Lower leg skin (tissue), 4 donors: Measurements from ENCODE around the gene SLC52A1. TPM values are rescaled to one million over a fixed set of nuclear protein-coding genes. Genes with fewer than 3 reads are reported as not detected.

ENCODE experiments used
- DNase-seq, 2 donors: peaks; one replicate each; pipeline ENCODE4 v3.0.0-alpha.2; 2019; ENCODE audit warnings: low spot score in 2 of 2
- H3K4me3 ChIP-seq: fragments of 200-600 bp; sonication (generic); 2 replicates; pipeline ENCODE4 v1.5.1; 2017; ENCODE audit warnings: mild to moderate bottlenecking, low read depth; ENCODE audit not compliant: poor library complexity, severe bottlenecking
- POLR2A ChIP-seq, 2 donors: fragments of 450-650 bp; IDR thresholded peaks; one replicate each; pipeline ENCODE4 v1.6.1; 2016 to 2017; ENCODE audit warnings: antibody characterized with exemption in 2 of 2, mild to moderate bottlenecking in 1 of 2, moderate library complexity in 1 of 2
- WGBS, 2 donors: methylation state at CpG; one replicate each; pipeline ENCODE4 v1.1.5; 2018; 5-methylcytosine and 5-hydroxymethylcytosine counted together
- intact Hi-C: fragments of 100-400 bp; cut with DNase I; formaldehyde crosslinking; loops from one replicate; pipeline ENCODE4 v1.15.0; 2023; ENCODE audit warnings: low total_unique reads
- total RNA-seq, 4 donors: library from RNA; depleted of rRNA; stranded (reverse); fragments of >200 nt; gene quantifications; one replicate each; pipeline ENCODE4 v1.1.0, GENCODE V29; 2016
- TF ChIP-seq, protein P1 (sequence below), 3 donors: fragments of 450-650 bp; IDR thresholded peaks; one replicate each; pipeline ENCODE4 v1.5.1; 2016; ENCODE audit warnings: antibody characterized with exemption in 3 of 3, mild to moderate bottlenecking in 3 of 3, moderate library complexity in 2 of 3

Gene SLC52A1
- total RNA-seq, 4 donors from 2014 or later: 3.3 to 16.1 (median 4.8) TPM

DNA sequence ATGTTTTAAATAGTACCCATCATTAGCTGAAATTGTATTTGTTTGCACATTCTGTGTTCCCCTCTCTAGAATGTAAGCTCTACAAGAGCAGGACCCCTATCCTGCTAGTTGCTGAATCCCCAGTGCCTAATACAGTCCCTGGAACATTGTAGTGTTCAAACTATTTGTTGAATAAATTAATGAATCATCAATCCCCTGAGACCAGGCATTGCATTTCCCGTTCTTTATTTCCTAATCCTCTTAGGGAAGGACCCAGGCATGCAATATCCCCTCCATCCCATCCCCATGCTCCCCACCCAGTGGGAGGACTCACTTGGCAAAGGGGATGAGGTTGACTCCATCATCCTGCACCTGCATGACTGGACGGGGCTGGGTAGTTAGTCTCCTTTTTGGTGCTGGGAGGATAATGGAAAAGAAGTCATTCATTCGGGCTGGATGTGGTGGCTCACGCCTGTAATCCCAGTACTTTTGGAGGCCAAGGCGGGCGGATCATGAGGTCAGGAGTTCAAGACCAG, 41.1 kb downstream of the SLC52A1 start:
- no peak overlapping the region for H3K4me3 ChIP-seq
- TF ChIP-seq, protein P1, sequence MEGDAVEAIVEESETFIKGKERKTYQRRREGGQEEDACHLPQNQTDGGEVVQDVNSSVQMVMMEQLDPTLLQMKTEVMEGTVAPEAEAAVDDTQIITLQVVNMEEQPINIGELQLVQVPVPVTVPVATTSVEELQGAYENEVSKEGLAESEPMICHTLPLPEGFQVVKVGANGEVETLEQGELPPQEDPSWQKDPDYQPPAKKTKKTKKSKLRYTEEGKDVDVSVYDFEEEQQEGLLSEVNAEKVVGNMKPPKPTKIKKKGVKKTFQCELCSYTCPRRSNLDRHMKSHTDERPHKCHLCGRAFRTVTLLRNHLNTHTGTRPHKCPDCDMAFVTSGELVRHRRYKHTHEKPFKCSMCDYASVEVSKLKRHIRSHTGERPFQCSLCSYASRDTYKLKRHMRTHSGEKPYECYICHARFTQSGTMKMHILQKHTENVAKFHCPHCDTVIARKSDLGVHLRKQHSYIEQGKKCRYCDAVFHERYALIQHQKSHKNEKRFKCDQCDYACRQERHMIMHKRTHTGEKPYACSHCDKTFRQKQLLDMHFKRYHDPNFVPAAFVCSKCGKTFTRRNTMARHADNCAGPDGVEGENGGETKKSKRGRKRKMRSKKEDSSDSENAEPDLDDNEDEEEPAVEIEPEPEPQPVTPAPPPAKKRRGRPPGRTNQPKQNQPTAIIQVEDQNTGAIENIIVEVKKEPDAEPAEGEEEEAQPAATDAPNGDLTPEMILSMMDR (IDR thresholded peaks at IDR 0.05): no peak
- intact Hi-C loops: no loop called here
- WGBS, 2 donors: 83 to 85% methylated on average over 6 of the region's 6 CpGs
- DNase-seq: no peak

DNA sequence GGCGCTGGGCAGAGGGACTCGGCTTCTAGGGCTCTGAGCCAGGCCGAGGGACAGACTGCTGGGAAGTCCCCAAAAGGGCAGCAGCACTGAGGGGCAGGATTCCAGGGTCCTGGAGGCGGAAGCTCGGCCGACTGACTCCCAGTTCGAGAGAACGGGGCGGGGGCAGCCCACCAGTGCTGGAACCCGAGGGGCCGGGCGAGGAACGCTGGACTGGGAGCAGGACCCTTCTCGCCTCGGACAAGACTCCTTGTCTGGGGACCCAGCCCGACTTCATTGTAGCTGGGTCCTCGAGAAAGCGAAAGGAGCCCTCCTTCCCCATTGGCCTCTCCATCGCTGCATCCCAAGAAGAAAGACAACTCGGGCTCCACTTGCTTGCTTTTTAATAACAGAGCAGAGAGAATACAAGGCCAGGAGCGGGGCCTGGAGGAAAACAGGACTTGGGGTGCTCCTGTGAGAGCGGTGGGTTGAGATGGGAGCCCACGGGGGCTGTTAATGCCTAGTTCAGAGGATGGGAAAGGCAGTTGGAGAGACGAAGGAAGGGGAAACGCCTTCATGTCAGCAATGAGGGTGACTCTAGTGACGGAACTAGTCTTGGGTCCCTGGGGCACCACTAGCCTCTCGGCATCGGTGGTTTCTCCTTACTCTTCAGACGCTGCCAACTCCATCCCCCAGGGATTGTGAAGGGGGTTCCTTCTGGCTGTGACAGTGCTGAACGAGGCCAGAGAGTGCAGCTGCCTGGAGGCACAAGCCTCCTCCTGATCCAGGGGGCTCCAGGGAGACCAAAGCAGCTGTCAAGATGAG, 47.3 kb downstream of the SLC52A1 start:
- intact Hi-C loops: loop anchor here (10.0 kb wide), 1 partner anchor 67 kb away; no protein-coding TSS in a partner anchor
- TF ChIP-seq, protein P1 (IDR thresholded peaks at IDR 0.05): no peak
- TF ChIP-seq POLR2A (IDR thresholded peaks at IDR 0.05): no peak
- no peak for DNase-seq
- 2% methylated on average over 27 to 30 of the region's 30 CpGs for WGBS, 2 donors
- peak overlapping the region; percentile 77 for H3K4me3 ChIP-seq

DNA sequence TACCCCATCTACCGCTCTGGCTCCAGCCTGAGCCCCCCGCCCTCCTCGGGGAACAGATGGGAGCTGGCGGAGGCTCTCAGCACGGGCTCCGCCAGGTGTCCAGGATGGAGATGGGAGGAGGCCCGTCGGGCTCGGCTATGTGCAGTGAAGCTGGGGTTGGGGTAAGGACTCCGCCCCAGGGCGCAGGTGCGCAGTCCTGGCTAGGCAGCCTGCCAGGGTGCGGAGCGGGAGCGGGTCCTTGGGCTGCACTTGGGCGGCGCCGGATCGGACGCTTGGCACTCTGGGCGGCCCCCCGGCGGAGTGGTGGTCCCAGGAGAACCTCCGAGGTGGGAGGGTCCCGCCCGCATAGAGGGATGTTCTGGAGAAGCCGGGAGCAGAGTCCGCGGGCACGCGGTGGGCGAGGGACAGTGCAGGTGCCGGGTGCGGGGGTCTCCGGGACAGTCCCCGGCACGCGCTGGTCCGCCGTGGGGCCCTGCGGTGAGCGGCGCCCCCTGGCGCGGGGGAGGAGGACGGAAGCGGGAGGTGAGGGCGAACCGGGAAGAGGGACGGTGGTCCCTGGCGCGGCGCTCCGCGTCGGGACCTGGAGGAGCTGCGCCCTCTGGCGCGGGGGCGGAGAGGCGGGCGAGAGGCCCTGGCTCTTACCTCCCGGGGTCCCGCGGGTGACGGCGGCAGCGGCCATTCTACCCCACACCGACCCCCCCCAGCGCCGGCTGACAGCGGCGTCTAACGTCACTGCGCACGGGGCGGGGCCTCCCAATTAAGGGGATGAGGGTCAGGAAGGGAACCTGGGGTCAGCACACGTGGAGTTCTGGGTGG, 48.1 kb downstream of the SLC52A1 start, which contains the start of gene CAMTA2:
Gene CAMTA2, minus strand, starts transcription at position 725 of the 816 bp plus-strand sequence. CDS start 1,453 bp downstream, outside the sequence.
- peak within 1 kb of the TSS; percentile 77 for H3K4me3 ChIP-seq
- 1 to 2% methylated on average over 54 to 70 of the region's 78 CpGs for WGBS, 2 donors
- peak in 1 of 2 donors; percentile 12 for TF ChIP-seq POLR2A (IDR thresholded peaks at IDR 0.05)
- TF ChIP-seq, protein P1 (IDR thresholded peaks at IDR 0.05): no peak
- intact Hi-C loops: loop anchor here (10.0 kb wide), 1 partner anchor 68 kb away; no protein-coding TSS in a partner anchor
- peak; percentile 88 to 98 for DNase-seq

GRCh38 chr17:4986403-4986802, 48.8 kb downstream of the SLC52A1 start:
- TF ChIP-seq, protein P1 (IDR thresholded peaks at IDR 0.05): no peak
- TF ChIP-seq POLR2A (IDR thresholded peaks at IDR 0.05): no peak
- H3K4me3 ChIP-seq: peak overlapping the region; percentile 77
- no peak for DNase-seq
- 17 to 18% methylated on average over 5 of the region's 5 CpGs for WGBS, 2 donors
- intact Hi-C loops: loop anchor here (10.0 kb wide), 1 partner anchor 68 kb away; no protein-coding TSS in a partner anchor

Other genes with a start within 250 kb of the SLC52A1 start
- gene VMO1, start 249.1 kb downstream of the SLC52A1 start, total RNA-seq: 1 to 10 TPM in 3 of 4 donors, not detected in 1; 2.2 to 9.9 (median 5.3) TPM
- 1 to 10 TPM in 1 of 4 donors, not detected in 3; 1.2 TPM for gene GLTPD2, start 246.5 kb downstream of the SLC52A1 start, total RNA-seq
- 100 to 1,000 TPM; 103 to 207 (median 177) TPM for gene PSMB6, start 239.3 kb downstream of the SLC52A1 start, total RNA-seq
- gene PLD2, start 228.3 kb downstream of the SLC52A1 start, total RNA-seq: 10 to 100 TPM; 40.1 to 78.8 (median 56.3) TPM
- gene MINK1, start 202.1 kb downstream of the SLC52A1 start, total RNA-seq: 100 to 1,000 TPM; 128 to 208 (median 140) TPM
- 10 to 100 TPM in 2 of 4 donors, 1 to 10 TPM in 2; 7.0 to 13.4 (median 10.1) TPM for gene C17orf107, start 135.9 kb downstream of the SLC52A1 start, total RNA-seq
- gene CHRNE, start 132.3 kb downstream of the SLC52A1 start, total RNA-seq: 1 to 10 TPM in 3 of 4 donors, under 1 TPM in 1; 0.53 to 5.2 (median 3.6) TPM
- not detected for gene GP1BA, start 103.1 kb downstream of the SLC52A1 start, total RNA-seq
- gene SLC25A11, start 95.4 kb downstream of the SLC52A1 start, total RNA-seq: 10 to 100 TPM; 35.5 to 87.7 (median 59.2) TPM
- 10 to 100 TPM; 66.3 to 95.4 (median 80.2) TPM for gene RNF167, start 95.2 kb downstream of the SLC52A1 start, total RNA-seq
- gene PFN1, start 86.9 kb downstream of the SLC52A1 start, total RNA-seq: 100 to 1,000 TPM; 479 to 709 (median 540) TPM
- 1 to 10 TPM; 1.0 to 7.9 (median 4.9) TPM for gene ENO3, start 84.3 kb downstream of the SLC52A1 start, total RNA-seq
- 10 to 100 TPM; 35.1 to 64.0 (median 51.7) TPM for gene SPAG7, start 67.6 kb downstream of the SLC52A1 start, total RNA-seq
- gene CAMTA2, start 47.8 kb downstream of the SLC52A1 start, total RNA-seq: 10 to 100 TPM; 21.7 to 35.3 (median 30.6) TPM
- gene INCA1, start 37.9 kb downstream of the SLC52A1 start, total RNA-seq: 1 to 10 TPM in 3 of 4 donors, under 1 TPM in 1; 0.39 to 2.6 (median 1.4) TPM
- 100 to 1,000 TPM in 2 of 4 donors, 10 to 100 TPM in 2; 87.6 to 140 (median 100) TPM for gene KIF1C, start 37.5 kb downstream of the SLC52A1 start, total RNA-seq
- gene ZFP3, start 43.0 kb upstream of the SLC52A1 start, total RNA-seq: 1 to 10 TPM; 1.2 to 5.2 (median 3.5) TPM
- 1 to 10 TPM; 6.5 to 8.7 (median 8.6) TPM for gene ZNF232, start 76.5 kb upstream of the SLC52A1 start, total RNA-seq
- under 1 TPM in 3 of 4 donors, not detected in 1; 0.04 to 0.98 (median 0.19) TPM for gene USP6, start 80.6 kb upstream of the SLC52A1 start, total RNA-seq
- gene ZNF594, start 156.4 kb upstream of the SLC52A1 start, total RNA-seq: 1 to 10 TPM; 2.4 to 5.0 (median 3.8) TPM
- under 1 TPM in 3 of 4 donors, not detected in 1; 0.46 to 0.97 (median 0.71) TPM for gene SCIMP, start 199.4 kb upstream of the SLC52A1 start, total RNA-seq
- 10 to 100 TPM; 16.5 to 27.4 (median 25.4) TPM for gene RABEP1, start 246.9 kb upstream of the SLC52A1 start, total RNA-seq